ENCODE measurements around the gene NKD2.

GRCh38 chr5:984774-985173, 23.8 kb upstream of the NKD2 start:
- no peak for TF ChIP-seq CTCF (conservative IDR thresholded peaks at IDR 0.05)
- TF ChIP-seq EZH2 (IDR thresholded peaks at IDR 0.05; ENCODE audit: low read depth), result no peak
